Right lobe of liver (tissue), 4 donors: ENCODE data around the gene UBE2G1.

Experiments
- CTCF ChIP-seq, 4 donors: fragments of 200-600 bp in 3 of 4; fragments of 450-650 bp in 1 of 4; IDR thresholded peaks; one replicate each; pipeline versions ENCODE4 v1.5.1 to v1.8.0; 2016 to 2022; ENCODE audit warnings: antibody characterized with exemption in 4 of 4, mild to moderate bottlenecking in 2 of 4
- POLR2A ChIP-seq: fragments of 450-650 bp; IDR thresholded peaks from one replicate; pipeline ENCODE4 v1.6.1; 2017; ENCODE audit warnings: antibody characterized with exemption, mild to moderate bottlenecking
- donor health status: DM: no; HTN: no; CAD: no.
- donor health status: DM: no; HTN: no; CAD: no.
- donor health status: DM: no; HTN: yes; CAD: no.

- TF ChIP-seq CTCF (IDR thresholded peaks at IDR 0.05): no peak
- TF ChIP-seq POLR2A: no peak
Measured at GRCh38 chr17:4358154-4358553, 8.3 kb downstream of the UBE2G1 start.
